ENCODE results near the gene SH3GLB1. TPM values are rescaled to one million over a fixed set of nuclear protein-coding genes. Genes with fewer than 3 reads are reported as not detected.

SH3GLB1 gene
- total RNA-seq, 1 experiment from 2014 or later = 42.4 TPM

DNA sequence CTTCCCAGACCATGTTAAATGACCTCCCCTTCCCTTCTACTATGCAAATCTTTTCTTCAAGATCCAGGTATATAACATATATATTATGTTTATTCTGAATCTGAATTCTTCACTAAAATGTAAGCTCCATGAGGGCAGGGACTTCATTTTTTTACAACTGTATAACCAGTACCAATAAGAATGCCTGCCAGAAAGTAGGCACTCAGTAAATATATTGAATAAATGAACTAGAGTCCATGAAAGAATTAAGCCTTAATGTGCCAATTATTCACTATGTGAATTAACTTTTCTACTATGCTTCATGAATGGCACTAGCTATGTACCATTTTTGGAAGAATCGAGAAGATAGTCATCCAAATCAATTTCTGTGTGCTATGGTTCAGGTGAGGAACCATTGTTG lies 60.1 kb downstream of the SH3GLB1 start:
- H4K20me1 ChIP-seq (ENCODE audit: insufficient read depth) = no peaks in the 10 kb centered on the region
- RAD21 ChIA-PET (ENCODE audit: low non-redundant PET in 1 of 2, low total read pairs in 2 of 2, uncharacterized antibody in 2 of 2, unreplicated experiment in 2 of 2) = no interaction called here
- H3K9me2 ChIP-seq (ENCODE audit: insufficient read depth) = no peaks in the 10 kb centered on the region
- H3K4me3 ChIP-seq (replicated peaks in 1 of 2; ENCODE audit: low read depth in 1 of 2, low read length in 2 of 2) = no peak overlapping the region
- DNase-seq (ENCODE audit: low read depth, low spot score) = no peak
- no peak overlapping the region for H3K27ac ChIP-seq (ENCODE audit: low read depth, low read length)
- H3K27me3 ChIP-seq (ENCODE audit: insufficient read depth, low read length) = no peaks in the 10 kb centered on the region
- H3K36me3 ChIP-seq (ENCODE audit: control insufficient read depth in 1 of 2, insufficient read depth in 2 of 2, low read length in 2 of 2) = no peaks in the 10 kb centered on the region
- POLR2A ChIA-PET = no interaction called here
- no peak overlapping the region for H3K4me2 ChIP-seq (ENCODE audit: low read length)
- H2AFZ ChIP-seq (ENCODE audit: low read depth, low read length, poor library complexity, severe bottlenecking) = no peak overlapping the region
- intact Hi-C loops (cut with micrococcal nuclease) = no loop called here
- CTCF ChIA-PET = no interaction called here
- TF ChIP-seq, protein P1, sequence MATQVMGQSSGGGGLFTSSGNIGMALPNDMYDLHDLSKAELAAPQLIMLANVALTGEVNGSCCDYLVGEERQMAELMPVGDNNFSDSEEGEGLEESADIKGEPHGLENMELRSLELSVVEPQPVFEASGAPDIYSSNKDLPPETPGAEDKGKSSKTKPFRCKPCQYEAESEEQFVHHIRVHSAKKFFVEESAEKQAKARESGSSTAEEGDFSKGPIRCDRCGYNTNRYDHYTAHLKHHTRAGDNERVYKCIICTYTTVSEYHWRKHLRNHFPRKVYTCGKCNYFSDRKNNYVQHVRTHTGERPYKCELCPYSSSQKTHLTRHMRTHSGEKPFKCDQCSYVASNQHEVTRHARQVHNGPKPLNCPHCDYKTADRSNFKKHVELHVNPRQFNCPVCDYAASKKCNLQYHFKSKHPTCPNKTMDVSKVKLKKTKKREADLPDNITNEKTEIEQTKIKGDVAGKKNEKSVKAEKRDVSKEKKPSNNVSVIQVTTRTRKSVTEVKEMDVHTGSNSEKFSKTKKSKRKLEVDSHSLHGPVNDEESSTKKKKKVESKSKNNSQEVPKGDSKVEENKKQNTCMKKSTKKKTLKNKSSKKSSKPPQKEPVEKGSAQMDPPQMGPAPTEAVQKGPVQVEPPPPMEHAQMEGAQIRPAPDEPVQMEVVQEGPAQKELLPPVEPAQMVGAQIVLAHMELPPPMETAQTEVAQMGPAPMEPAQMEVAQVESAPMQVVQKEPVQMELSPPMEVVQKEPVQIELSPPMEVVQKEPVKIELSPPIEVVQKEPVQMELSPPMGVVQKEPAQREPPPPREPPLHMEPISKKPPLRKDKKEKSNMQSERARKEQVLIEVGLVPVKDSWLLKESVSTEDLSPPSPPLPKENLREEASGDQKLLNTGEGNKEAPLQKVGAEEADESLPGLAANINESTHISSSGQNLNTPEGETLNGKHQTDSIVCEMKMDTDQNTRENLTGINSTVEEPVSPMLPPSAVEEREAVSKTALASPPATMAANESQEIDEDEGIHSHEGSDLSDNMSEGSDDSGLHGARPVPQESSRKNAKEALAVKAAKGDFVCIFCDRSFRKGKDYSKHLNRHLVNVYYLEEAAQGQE (IDR thresholded peaks at IDR 0.05; ENCODE audit: low read depth) = no peak
- TF ChIP-seq, protein P2, sequence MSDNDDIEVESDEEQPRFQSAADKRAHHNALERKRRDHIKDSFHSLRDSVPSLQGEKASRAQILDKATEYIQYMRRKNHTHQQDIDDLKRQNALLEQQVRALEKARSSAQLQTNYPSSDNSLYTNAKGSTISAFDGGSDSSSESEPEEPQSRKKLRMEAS (IDR thresholded peaks at IDR 0.05) = no peak
- TF ChIP-seq CTCF (IDR thresholded peaks at IDR 0.05 in 2 of 3, conservative IDR thresholded peaks at IDR 0.05 in 1 of 3; ENCODE audit: borderline replicate concordance in 1 of 3, insufficient read depth in 1 of 3, low read depth in 2 of 3, low read length in 2 of 3) (no peak), ELF1 (IDR thresholded peaks at IDR 0.05; ENCODE audit: borderline replicate concordance, low read depth) (no peak), POLR2AphosphoS5 (IDR thresholded peaks at IDR 0.05; ENCODE audit: low read depth, low read length) (no peak), POLR2A (IDR thresholded peaks at IDR 0.05; ENCODE audit: borderline replicate concordance, extremely low read depth, insufficient read depth, insufficient read length) (no peak), EZH2 (IDR thresholded peaks at IDR 0.05) (no peak), ZNF274 (IDR thresholded peaks at IDR 0.05; ENCODE audit: low read depth, low read length) (no peak)
- TF ChIP-seq, protein P3, sequence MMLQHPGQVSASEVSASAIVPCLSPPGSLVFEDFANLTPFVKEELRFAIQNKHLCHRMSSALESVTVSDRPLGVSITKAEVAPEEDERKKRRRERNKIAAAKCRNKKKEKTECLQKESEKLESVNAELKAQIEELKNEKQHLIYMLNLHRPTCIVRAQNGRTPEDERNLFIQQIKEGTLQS (IDR thresholded peaks at IDR 0.05) = no peak
- TF ChIP-seq, protein P4, sequence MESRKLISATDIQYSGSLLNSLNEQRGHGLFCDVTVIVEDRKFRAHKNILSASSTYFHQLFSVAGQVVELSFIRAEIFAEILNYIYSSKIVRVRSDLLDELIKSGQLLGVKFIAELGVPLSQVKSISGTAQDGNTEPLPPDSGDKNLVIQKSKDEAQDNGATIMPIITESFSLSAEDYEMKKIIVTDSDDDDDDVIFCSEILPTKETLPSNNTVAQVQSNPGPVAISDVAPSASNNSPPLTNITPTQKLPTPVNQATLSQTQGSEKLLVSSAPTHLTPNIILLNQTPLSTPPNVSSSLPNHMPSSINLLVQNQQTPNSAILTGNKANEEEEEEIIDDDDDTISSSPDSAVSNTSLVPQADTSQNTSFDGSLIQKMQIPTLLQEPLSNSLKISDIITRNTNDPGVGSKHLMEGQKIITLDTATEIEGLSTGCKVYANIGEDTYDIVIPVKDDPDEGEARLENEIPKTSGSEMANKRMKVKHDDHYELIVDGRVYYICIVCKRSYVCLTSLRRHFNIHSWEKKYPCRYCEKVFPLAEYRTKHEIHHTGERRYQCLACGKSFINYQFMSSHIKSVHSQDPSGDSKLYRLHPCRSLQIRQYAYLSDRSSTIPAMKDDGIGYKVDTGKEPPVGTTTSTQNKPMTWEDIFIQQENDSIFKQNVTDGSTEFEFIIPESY (IDR thresholded peaks at IDR 0.05; ENCODE audit: extremely low read depth, insufficient replicate concordance, low read length) = no peak
- ATAC-seq = no peak
- no TSS peak for BruUV-seq (replicated peaks)
- no peak overlapping the region for H3K9ac ChIP-seq (ENCODE audit: low read length)
- H3K9me3 ChIP-seq (ENCODE audit: control insufficient read depth in 1 of 2, insufficient read depth in 1 of 2, low read depth in 1 of 2, low read length in 2 of 2) = no peaks in the 10 kb centered on the region
- no peaks in the 10 kb centered on the region for H3K4me1 ChIP-seq (ENCODE audit: control insufficient read depth in 1 of 2, insufficient read depth in 2 of 2, low read length in 2 of 2)
- H3K79me2 ChIP-seq (ENCODE audit: insufficient read depth, low read length) = no peaks in the 10 kb centered on the region
